ENCODE measurements around the gene PEMT. TPM values are rescaled to one million over a fixed set of nuclear protein-coding genes. Genes with fewer than 3 reads are reported as not detected.

The PEMT gene
- total RNA-seq, 4 donors from 2014 or later = 52.5 to 76.1 (median 62.6) TPM

DNA sequence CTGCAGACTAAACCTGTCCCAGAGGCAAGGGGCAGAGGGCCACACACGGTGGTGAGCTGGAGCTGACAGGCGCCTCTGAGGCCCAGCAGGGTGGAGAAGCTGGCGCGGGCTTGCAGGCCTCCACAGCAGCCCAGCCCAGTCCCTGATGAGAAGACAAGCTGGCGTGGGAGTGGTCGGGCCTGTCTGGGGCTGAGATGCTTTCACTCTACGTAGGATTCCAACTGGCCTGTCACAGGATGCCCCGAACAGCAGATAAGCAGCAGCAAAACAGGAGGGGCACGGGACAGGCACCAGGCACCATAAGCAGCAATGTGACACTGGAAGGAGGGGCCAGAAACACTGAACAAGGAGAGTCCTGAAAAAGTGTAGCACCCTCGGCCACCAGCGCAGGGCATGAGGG, 40.1 kb downstream of the PEMT start:
- no peaks in the 10 kb centered on the region for H3K27me3 ChIP-seq
- peaks cover 7 to 12% of the 10 kb centered on the region in 2 donors for H3K4me1 ChIP-seq
- no peak overlapping the region for H3K4me3 ChIP-seq (replicated peaks in 1 of 3)
- TF ChIP-seq, protein P1, sequence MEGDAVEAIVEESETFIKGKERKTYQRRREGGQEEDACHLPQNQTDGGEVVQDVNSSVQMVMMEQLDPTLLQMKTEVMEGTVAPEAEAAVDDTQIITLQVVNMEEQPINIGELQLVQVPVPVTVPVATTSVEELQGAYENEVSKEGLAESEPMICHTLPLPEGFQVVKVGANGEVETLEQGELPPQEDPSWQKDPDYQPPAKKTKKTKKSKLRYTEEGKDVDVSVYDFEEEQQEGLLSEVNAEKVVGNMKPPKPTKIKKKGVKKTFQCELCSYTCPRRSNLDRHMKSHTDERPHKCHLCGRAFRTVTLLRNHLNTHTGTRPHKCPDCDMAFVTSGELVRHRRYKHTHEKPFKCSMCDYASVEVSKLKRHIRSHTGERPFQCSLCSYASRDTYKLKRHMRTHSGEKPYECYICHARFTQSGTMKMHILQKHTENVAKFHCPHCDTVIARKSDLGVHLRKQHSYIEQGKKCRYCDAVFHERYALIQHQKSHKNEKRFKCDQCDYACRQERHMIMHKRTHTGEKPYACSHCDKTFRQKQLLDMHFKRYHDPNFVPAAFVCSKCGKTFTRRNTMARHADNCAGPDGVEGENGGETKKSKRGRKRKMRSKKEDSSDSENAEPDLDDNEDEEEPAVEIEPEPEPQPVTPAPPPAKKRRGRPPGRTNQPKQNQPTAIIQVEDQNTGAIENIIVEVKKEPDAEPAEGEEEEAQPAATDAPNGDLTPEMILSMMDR (IDR thresholded peaks at IDR 0.05) = no peak
- no peak for TF ChIP-seq POLR2A (IDR thresholded peaks at IDR 0.05)
- intact Hi-C loops (cut with DNase I) = no loop called here
- no peaks in the 10 kb centered on the region for H3K9me3 ChIP-seq
- WGBS, 2 donors = 72 to 74% methylated on average over 10 to 11 of the region's 11 CpGs
- no peak for DNase-seq
- H3K27ac ChIP-seq = no peak overlapping the region
- H3K36me3 ChIP-seq = no peaks in the 10 kb centered on the region

DNA sequence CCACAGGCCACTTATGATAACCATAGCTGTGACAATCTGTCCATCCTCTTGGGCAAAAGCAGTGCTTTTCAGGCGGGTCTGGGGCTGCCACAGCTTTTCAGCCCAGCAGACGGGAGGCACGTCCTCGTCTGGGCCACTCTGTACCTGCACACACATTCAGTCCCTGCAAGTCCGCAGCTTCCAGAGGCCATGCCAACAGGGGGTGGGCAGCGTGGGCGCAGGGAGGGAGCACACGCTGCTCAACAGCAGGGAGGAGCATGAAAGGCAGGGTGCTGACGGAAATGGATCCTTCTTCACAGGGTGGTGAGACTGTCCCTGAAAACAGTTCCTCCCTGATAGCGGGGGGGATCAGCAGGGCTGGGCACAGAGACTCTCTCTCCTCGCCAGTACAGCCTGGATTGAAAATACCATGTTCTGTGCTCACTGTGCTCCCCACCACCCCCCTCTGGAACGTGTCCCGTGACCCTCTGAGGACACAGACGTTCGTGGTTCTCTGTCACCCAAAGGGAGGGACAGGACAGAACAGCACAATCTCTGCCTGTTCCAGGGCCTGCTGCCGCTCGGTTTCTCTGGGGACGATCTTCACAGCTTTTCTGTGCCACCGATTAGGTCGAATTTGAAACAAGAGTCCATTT, 41.7 kb downstream of the PEMT start:
- no peaks in the 10 kb centered on the region for H3K9me3 ChIP-seq
- H3K4me1 ChIP-seq = no peaks in the 10 kb centered on the region
- H3K27me3 ChIP-seq = no peaks in the 10 kb centered on the region
- no peaks in the 10 kb centered on the region for H3K36me3 ChIP-seq
- no peak for DNase-seq
- TF ChIP-seq, protein P1 (IDR thresholded peaks at IDR 0.05) = no peak
- no peak for TF ChIP-seq POLR2A (IDR thresholded peaks at IDR 0.05)
- no peak overlapping the region for H3K4me3 ChIP-seq (replicated peaks in 1 of 3)
- H3K27ac ChIP-seq = no peak overlapping the region
- intact Hi-C loops (cut with DNase I) = no loop called here
- WGBS, 2 donors = 90 to 94% methylated on average over 18 to 20 of the region's 20 CpGs

DNA sequence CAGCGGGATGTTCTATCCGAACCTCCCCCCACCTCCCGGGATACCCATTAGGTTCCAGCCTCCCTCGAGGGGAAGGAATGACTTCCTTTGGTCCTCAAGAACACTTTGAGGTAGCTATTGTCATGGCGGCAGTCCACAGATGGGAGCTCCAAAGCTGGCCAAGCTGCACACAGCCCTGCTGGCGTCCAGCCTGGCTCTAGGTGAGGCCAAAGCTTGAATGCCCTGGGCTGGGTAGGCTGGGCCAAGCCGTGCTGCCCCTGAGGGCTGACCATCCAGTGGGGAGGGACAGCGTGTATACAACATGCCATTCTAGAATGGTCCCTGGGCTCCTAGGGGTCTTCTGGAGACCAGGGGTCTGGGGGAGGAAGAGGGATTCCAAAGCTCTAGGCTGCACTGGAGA, 43.5 kb downstream of the PEMT start:
- intact Hi-C loops (cut with DNase I) = no loop called here
- no peaks in the 10 kb centered on the region for H3K4me1 ChIP-seq
- H3K27me3 ChIP-seq = no peaks in the 10 kb centered on the region
- no peak for TF ChIP-seq POLR2A (IDR thresholded peaks at IDR 0.05)
- TF ChIP-seq, protein P1 (IDR thresholded peaks at IDR 0.05) = no peak
- H3K4me3 ChIP-seq (replicated peaks in 1 of 3) = no peak overlapping the region
- no peaks in the 10 kb centered on the region for H3K36me3 ChIP-seq
- H3K27ac ChIP-seq = no peak overlapping the region
- no peak for DNase-seq
- H3K9me3 ChIP-seq = no peaks in the 10 kb centered on the region
- 85 to 87% methylated on average over 5 to 8 of the region's 8 CpGs for WGBS, 2 donors

DNA sequence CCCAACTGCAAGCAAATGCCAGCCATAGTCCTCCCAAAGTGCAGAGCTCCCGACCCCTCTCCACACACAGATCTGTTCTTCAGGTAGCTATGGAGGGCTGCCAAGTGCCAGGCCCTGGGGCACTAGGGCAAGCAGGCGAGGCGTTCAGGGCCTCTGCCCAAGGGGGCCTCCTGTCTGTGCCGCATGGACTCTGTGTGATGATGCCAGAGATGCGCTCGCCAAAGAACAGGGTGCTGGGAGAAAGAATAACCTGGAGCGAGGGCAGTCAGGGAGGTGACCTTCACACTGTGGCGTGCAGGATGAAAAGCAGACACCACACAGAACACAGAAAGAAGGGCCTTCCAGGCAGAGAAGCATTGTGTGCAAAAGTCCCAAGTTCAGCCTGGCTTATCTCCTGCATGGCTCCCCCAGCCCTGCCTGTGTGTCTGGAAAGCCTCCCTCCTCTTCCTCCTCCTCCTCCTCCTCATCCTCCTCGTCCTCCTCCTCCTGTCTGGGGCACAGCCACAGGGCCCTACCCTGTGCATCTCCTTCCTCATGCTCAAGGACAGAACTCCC, 44.2 kb downstream of the PEMT start:
- Histone ChIP-seq H3K27me3 (no peaks in the 10 kb centered on the region), H3K4me1 (no peaks in the 10 kb centered on the region), H3K4me3 (replicated peaks in 1 of 3) (no peak overlapping the region), H3K27ac (no peak overlapping the region), H3K36me3 (no peaks in the 10 kb centered on the region), H3K9me3 (no peaks in the 10 kb centered on the region)
- TF ChIP-seq, protein P1 (IDR thresholded peaks at IDR 0.05) = no peak
- no peak for TF ChIP-seq POLR2A (IDR thresholded peaks at IDR 0.05)
- intact Hi-C loops (cut with DNase I) = no loop called here
- DNase-seq = no peak
- WGBS, 2 donors = 88 to 92% methylated on average over 9 of the region's 9 CpGs

DNA sequence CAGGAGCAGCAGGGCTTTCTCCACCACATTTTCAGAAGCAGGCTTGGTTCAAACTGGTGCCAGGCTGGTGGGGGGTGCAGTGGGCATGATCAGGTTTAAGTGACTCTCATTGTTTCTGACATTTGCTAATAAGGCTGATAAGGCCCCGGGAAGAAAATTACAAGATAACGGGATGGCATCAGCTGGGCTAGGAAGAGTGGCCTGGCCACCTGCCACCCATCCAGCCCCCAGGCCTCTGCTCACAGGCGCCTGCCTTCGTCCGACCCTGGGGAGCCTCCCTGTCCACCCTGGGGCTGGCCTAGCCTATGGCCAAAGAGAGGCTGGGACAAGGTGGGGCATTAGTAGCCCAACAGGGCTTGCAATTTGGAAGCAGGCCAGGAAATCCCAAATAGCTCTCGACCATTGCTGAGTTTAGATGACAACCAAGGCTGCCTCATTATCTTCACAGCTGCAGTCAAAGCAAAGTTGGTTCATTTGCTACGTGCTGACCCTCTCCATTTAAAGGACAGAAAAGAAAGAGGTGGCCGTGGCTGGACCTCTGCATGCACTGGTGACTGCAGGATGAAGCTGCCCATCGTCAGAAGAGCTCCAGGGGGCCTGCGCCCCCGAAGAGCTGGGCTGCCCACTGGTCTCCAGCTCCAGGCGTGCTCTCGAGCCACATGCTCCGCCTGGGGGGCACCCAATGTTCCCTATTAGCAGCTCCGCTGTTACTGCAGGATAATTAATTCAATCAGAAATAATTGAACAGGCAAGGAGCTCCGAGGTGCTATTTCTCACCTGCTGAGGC, 44.9 kb downstream of the PEMT start:
- 90 to 96% methylated on average over 14 to 16 of the region's 16 CpGs for WGBS, 2 donors
- DNase-seq = no peak
- Histone ChIP-seq H3K4me1 (no peaks in the 10 kb centered on the region), H3K36me3 (no peaks in the 10 kb centered on the region), H3K9me3 (no peaks in the 10 kb centered on the region), H3K27me3 (no peaks in the 10 kb centered on the region), H3K4me3 (replicated peaks in 1 of 3) (no peak overlapping the region), H3K27ac (no peak overlapping the region)
- TF ChIP-seq, protein P1 (IDR thresholded peaks at IDR 0.05) = no peak
- TF ChIP-seq POLR2A (IDR thresholded peaks at IDR 0.05) = no peak
- intact Hi-C loops (cut with DNase I) = no loop called here
